Chondrocyte (in vitro differentiated cells): Measurements from ENCODE around the gene CCL5. TPM values are rescaled to one million over a fixed set of nuclear protein-coding genes. Genes with fewer than 3 reads are reported as not detected.

Experiments
- DNase-seq: peaks from one replicate; pipeline ENCODE4 v3.0.0; 2021; ENCODE audit warnings: mixed read lengths, low spot score
- H3K27ac Mint-ChIP-seq: one replicate; pipeline ENCODE4 v1.8.0; 2021; ENCODE audit warnings: mild to moderate bottlenecking, moderate library complexity, mixed read lengths; ENCODE audit not compliant: unreplicated experiment
- H3K27me3 Mint-ChIP-seq: 2 replicates; pipeline ENCODE4 v1.8.0; 2021; ENCODE audit warnings: low read depth, mixed read lengths
- H3K36me3 Mint-ChIP-seq: 2 replicates; pipeline ENCODE4 v1.8.0; 2021; ENCODE audit warnings: low read depth, mixed read lengths
- H3K4me1 Mint-ChIP-seq: 2 replicates; pipeline ENCODE4 v1.8.0; 2021; ENCODE audit warnings: low read depth, mild to moderate bottlenecking, mixed read lengths
- H3K4me3 Mint-ChIP-seq: one replicate; pipeline ENCODE4 v1.8.0; 2021; ENCODE audit warnings: mild to moderate bottlenecking, moderate library complexity, mixed read lengths; ENCODE audit not compliant: unreplicated experiment
- H3K9me3 Mint-ChIP-seq: 2 replicates; pipeline ENCODE4 v1.8.0; 2021; ENCODE audit warnings: low read depth, mixed read lengths
- CTCF ChIP-seq: fragments of 200-600 bp; sonication (generic); IDR thresholded peaks from 2 replicates; pipeline ENCODE4 v1.5.0; 2021; ENCODE audit warnings: antibody characterized with exemption, mild to moderate bottlenecking, moderate library complexity
- total RNA-seq: library from RNA; stranded (reverse); gene quantifications from 3 replicates; pipeline ENCODE4 v1.2.1, GENCODE V29; 2021

Gene CCL5
- total RNA-seq, 1 donor from 2014 or later: not detected

GRCh38 chr17:35917519-35918213 is 37.5 kb upstream of the CCL5 start:
- Mint-ChIP-seq H3K27ac (no peak overlapping the region), H3K4me1 (no peaks in the 10 kb centered on the region), H3K36me3 (no peaks in the 10 kb centered on the region), H3K9me3 (peaks cover 3% of the 10 kb centered on the region), H3K27me3 (no peaks in the 10 kb centered on the region), H3K4me3 (no peak overlapping the region)
- no peak for TF ChIP-seq CTCF
- no peak for DNase-seq

DNA sequence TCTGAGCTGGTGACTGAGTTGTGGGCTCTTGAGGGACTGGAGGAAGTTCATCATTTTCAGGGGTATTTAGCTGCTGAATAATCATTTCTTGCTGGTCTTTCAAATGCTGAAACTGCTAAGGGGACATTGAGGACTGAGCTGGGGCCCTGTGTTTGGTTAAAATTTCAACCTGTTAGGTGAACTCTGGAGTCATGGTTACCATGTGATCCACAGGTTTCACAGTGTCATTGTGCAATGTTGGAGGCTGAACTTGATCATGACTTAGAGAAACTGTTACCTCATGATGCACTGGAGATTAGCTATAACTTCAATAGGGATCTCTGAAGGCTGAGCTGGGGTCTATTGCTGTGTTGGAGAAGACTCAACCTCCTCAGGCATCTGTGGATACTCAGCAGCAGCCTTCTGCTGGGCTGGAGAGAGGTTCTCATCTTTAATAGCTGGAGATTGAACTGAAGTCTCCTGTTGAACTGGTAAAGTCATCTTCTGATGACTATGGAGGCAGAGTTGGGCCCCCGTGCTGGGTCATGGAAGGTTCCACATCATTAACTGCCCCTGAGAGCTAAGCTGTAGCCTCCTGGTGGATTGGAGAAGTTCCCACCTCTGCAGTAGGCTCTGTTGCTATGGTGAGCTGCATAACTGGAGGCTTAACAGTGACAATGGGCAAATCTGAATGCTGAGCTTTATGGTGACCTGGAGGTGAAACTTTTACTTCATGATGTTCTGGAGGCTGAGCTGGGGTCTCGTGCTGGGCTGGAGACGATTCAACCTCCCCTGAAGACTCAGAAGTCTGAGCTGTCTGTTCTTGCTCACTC is 35.2 kb upstream of the CCL5 start:
- H3K36me3 Mint-ChIP-seq: no peaks in the 10 kb centered on the region
- DNase-seq: no peak
- H3K27ac Mint-ChIP-seq: no peak overlapping the region
- no peaks in the 10 kb centered on the region for H3K27me3 Mint-ChIP-seq
- no peak overlapping the region for H3K4me3 Mint-ChIP-seq
- peaks cover 3% of the 10 kb centered on the region for H3K9me3 Mint-ChIP-seq
- no peaks in the 10 kb centered on the region for H3K4me1 Mint-ChIP-seq
- no peak for TF ChIP-seq CTCF

GRCh38 chr17:35914354-35914753 is 34.2 kb upstream of the CCL5 start:
- no peak for DNase-seq
- H3K4me3 Mint-ChIP-seq: no peak overlapping the region
- peaks cover 3% of the 10 kb centered on the region for H3K9me3 Mint-ChIP-seq
- no peaks in the 10 kb centered on the region for H3K4me1 Mint-ChIP-seq
- H3K27me3 Mint-ChIP-seq: no peaks in the 10 kb centered on the region
- H3K27ac Mint-ChIP-seq: no peak overlapping the region
- no peaks in the 10 kb centered on the region for H3K36me3 Mint-ChIP-seq
- no peak for TF ChIP-seq CTCF

DNA sequence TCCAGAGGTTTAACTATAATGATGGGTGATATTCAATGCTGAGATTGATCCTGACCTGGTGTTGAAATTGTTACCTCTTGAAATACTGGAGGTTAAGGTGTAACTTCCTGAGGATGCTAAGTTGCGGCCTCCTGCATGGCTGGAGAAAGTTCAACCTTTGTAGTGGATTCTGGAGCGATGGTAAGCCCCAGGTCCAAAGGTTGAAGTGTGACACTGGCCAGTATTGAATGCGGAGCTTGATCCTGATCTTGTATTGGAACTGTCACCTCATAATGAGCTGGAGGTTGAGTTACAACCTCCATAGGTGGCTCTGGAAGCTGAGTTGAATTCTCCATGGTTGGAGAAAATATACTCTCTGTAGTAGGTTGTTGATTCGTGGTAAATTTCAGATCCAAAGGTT is 33.4 kb upstream of the CCL5 start:
- Mint-ChIP-seq H3K9me3 (peaks cover 3% of the 10 kb centered on the region), H3K27me3 (no peaks in the 10 kb centered on the region), H3K4me1 (no peaks in the 10 kb centered on the region), H3K27ac (no peak overlapping the region), H3K4me3 (no peak overlapping the region), H3K36me3 (no peaks in the 10 kb centered on the region)
- no peak for DNase-seq
- no peak for TF ChIP-seq CTCF

GRCh38 chr17:35912942-35913341 is 32.8 kb upstream of the CCL5 start:
- peaks cover 3% of the 10 kb centered on the region for H3K9me3 Mint-ChIP-seq
- no peak for TF ChIP-seq CTCF
- no peak overlapping the region for H3K27ac Mint-ChIP-seq
- no peaks in the 10 kb centered on the region for H3K4me1 Mint-ChIP-seq
- no peak for DNase-seq
- no peaks in the 10 kb centered on the region for H3K27me3 Mint-ChIP-seq
- no peaks in the 10 kb centered on the region for H3K36me3 Mint-ChIP-seq
- H3K4me3 Mint-ChIP-seq: no peak overlapping the region
